Small intestine (tissue), 7 donors: Measurements from ENCODE around the gene MAST4. TPM values are rescaled to one million over a fixed set of nuclear protein-coding genes. Genes with fewer than 3 reads are reported as not detected.

Source experiments
- DNase-seq, 2 donors: peaks; one replicate each; pipeline versions ENCODE4 v3.0.0 to v3.0.0-alpha.2; 2013
- FAIRE-seq: peaks from 2 replicates; lab custom pipeline; 2012; peaks lifted over from hg19 to GRCh38; lab: Jason Lieb, UNC
- H3K27ac ChIP-seq, 3 donors: one replicate each; pipeline ENCODE4 v1.5.1; 2013; ENCODE audit warnings: low read length in 2 of 3, mild to moderate bottlenecking in 2 of 3, control low read depth in 1 of 3, inconsistent platforms in 1 of 3, low read depth in 1 of 3, moderate library complexity in 1 of 3
- H3K27me3 ChIP-seq, 3 donors: one replicate each; pipeline ENCODE4 v1.6.1; 2013; ENCODE audit warnings: low read length in 3 of 3, inconsistent platforms in 1 of 3; ENCODE audit not compliant: control insufficient read depth in 3 of 3, insufficient read depth in 3 of 3
- H3K36me3 ChIP-seq, 3 donors: one replicate each; pipeline ENCODE4 v1.6.1; 2013; ENCODE audit warnings: low read length in 3 of 3, inconsistent platforms in 1 of 3, low read depth in 1 of 3, mild to moderate bottlenecking in 1 of 3, moderate library complexity in 1 of 3; ENCODE audit not compliant: control insufficient read depth in 3 of 3, insufficient read depth in 2 of 3
- H3K4me1 ChIP-seq, 3 donors: one replicate each; pipeline ENCODE4 v1.6.1; 2013; ENCODE audit warnings: low read length in 2 of 3, inconsistent platforms in 1 of 3, low read depth in 1 of 3, mild to moderate bottlenecking in 1 of 3, moderate library complexity in 1 of 3; ENCODE audit not compliant: control insufficient read depth in 3 of 3, insufficient read depth in 2 of 3
- H3K4me3 ChIP-seq, 3 donors: one replicate each; pipeline ENCODE4 v1.5.1; 2013; ENCODE audit warnings: low read length in 3 of 3, control low read depth in 1 of 3, inconsistent platforms in 1 of 3, low read depth in 1 of 3, mild to moderate bottlenecking in 1 of 3, moderate library complexity in 1 of 3
- H3K9me3 ChIP-seq, 2 donors: one replicate each; pipeline ENCODE4 v1.6.1; 2013; ENCODE audit warnings: low read depth in 1 of 2, low read length in 1 of 2; ENCODE audit not compliant: control insufficient read depth in 2 of 2, insufficient read depth in 1 of 2
- WGBS, 3 donors: extraction: QIAGEN DNeasy Blood & Tissue Kit; methylation state at CpG; one replicate each; pipeline ENCODE4 v1.1.7; 2013; 5-methylcytosine and 5-hydroxymethylcytosine counted together
- polyA plus RNA-seq, 4 donors: library from polyadenylated mRNA; stranded (reverse) in 3 of 4; unstranded in 1 of 4; fragments of 200-250 nt in 3 of 4; fragments of 120-200 nt in 1 of 4; gene quantifications; one replicate each; pipeline versions ENCODE4 v1.2.1 to v1.2.3, GENCODE V29; 2013
- donor health status: healthy with polysubstance abuse.
- donor health status: control.
- donor health status: control.
- donor health status: Bipolar disorder and iron deficiency.
- donor health status: healthy.

MAST4 gene
- polyA plus RNA-seq, 4 donors, result 3.0 to 16.4 (median 4.5) TPM

- Histone ChIP-seq H3K27ac (no peak overlapping the region), H3K27me3 (no peaks in the 10 kb centered on the region), H3K9me3 (no peaks in the 10 kb centered on the region), H3K4me1 (no peaks in the 10 kb centered on the region), H3K4me3 (no peak overlapping the region), H3K36me3 (no peaks in the 10 kb centered on the region)
- no peak for DNase-seq
- WGBS, 3 donors, result 76 to 86% (median 83%) methylated on average over 2 of the region's 2 CpGs
- no peak for FAIRE-seq
Measured at GRCh38 chr5:66898241-66898995, 302.2 kb downstream of the MAST4 start.

- no peak for FAIRE-seq
Measured at GRCh38 chr5:66903218-66903617, 307.0 kb downstream of the MAST4 start.

GRCh38 chr5:66903709-66904108 lies 307.5 kb downstream of the MAST4 start:
- Histone ChIP-seq H3K36me3 (no peaks in the 10 kb centered on the region), H3K9me3 (no peaks in the 10 kb centered on the region), H3K27me3 (no peaks in the 10 kb centered on the region), H3K4me1 (no peaks in the 10 kb centered on the region), H3K27ac (no peak overlapping the region), H3K4me3 (no peak overlapping the region)
- no peak for FAIRE-seq
- DNase-seq, result no peak
- 76 to 88% (median 85%) methylated on average over 3 of the region's 3 CpGs for WGBS, 3 donors

More at GRCh38 chr5:66903218-66903617, 307.0 kb downstream of the MAST4 start:
- 86 to 97% (median 95%) methylated on average over 1 of the region's 1 CpG for WGBS, 3 donors
- H3K27me3 ChIP-seq, result no peaks in the 10 kb centered on the region
- no peaks in the 10 kb centered on the region for H3K9me3 ChIP-seq
- no peak for DNase-seq
- H3K27ac ChIP-seq, result no peak overlapping the region
- no peaks in the 10 kb centered on the region for H3K4me1 ChIP-seq
- H3K4me3 ChIP-seq, result no peak overlapping the region
- no peaks in the 10 kb centered on the region for H3K36me3 ChIP-seq

- 6 to 33% (median 23%) methylated on average over 3 of the region's 3 CpGs for WGBS, 3 donors
- no peaks in the 10 kb centered on the region for H3K36me3 ChIP-seq
- no peak overlapping the region for H3K27ac ChIP-seq
- H3K4me1 ChIP-seq, result no peaks in the 10 kb centered on the region
- no peaks in the 10 kb centered on the region for H3K27me3 ChIP-seq
- H3K9me3 ChIP-seq, result no peaks in the 10 kb centered on the region
- no peak overlapping the region for H3K4me3 ChIP-seq
- no peak for DNase-seq
- no peak for FAIRE-seq
Measured at GRCh38 chr5:66904189-66904588, 308.0 kb downstream of the MAST4 start.

GRCh38 chr5:66906021-66906420 lies 309.8 kb downstream of the MAST4 start:
- Histone ChIP-seq H3K27me3 (no peaks in the 10 kb centered on the region), H3K36me3 (no peaks in the 10 kb centered on the region), H3K4me1 (no peaks in the 10 kb centered on the region), H3K9me3 (no peaks in the 10 kb centered on the region), H3K27ac (no peak overlapping the region), H3K4me3 (no peak overlapping the region)
- FAIRE-seq (no peak), DNase-seq (no peak)
- WGBS, 3 donors, result 84 to 90% (median 90%) methylated on average over 3 of the region's 3 CpGs

GRCh38 chr5:66908230-66908629 lies 312.0 kb downstream of the MAST4 start:
- H3K4me3 ChIP-seq, result no peak overlapping the region
- 87 to 95% (median 94%) methylated on average over 1 of the region's 1 CpG for WGBS, 3 donors
- no peaks in the 10 kb centered on the region for H3K27me3 ChIP-seq
- H3K36me3 ChIP-seq, result no peaks in the 10 kb centered on the region
- no peaks in the 10 kb centered on the region for H3K4me1 ChIP-seq
- no peak overlapping the region for H3K27ac ChIP-seq
- DNase-seq (no peak), FAIRE-seq (no peak)
- no peaks in the 10 kb centered on the region for H3K9me3 ChIP-seq

- Histone ChIP-seq H3K4me1 (no peaks in the 10 kb centered on the region), H3K27ac (no peak overlapping the region), H3K9me3 (no peaks in the 10 kb centered on the region), H3K27me3 (no peaks in the 10 kb centered on the region), H3K36me3 (no peaks in the 10 kb centered on the region), H3K4me3 (no peak overlapping the region)
- FAIRE-seq, result no peak
- 77 to 89% (median 84%) methylated on average over 3 of the region's 3 CpGs for whole genome bisulfite sequencing, 3 donors
- no peak for DNase-seq
Measured at GRCh38 chr5:66909364-66909763, 313.2 kb downstream of the MAST4 start.

- Histone ChIP-seq H3K9me3 (no peaks in the 10 kb centered on the region), H3K27ac (no peak overlapping the region), H3K4me3 (no peak overlapping the region), H3K27me3 (no peaks in the 10 kb centered on the region), H3K4me1 (no peaks in the 10 kb centered on the region), H3K36me3 (no peaks in the 10 kb centered on the region)
- FAIRE-seq (no peak), DNase-seq (no peak)
Measured at GRCh38 chr5:66912787-66913186, 316.6 kb downstream of the MAST4 start.

- H3K27ac ChIP-seq, result no peak overlapping the region
- H3K9me3 ChIP-seq, result no peaks in the 10 kb centered on the region
- FAIRE-seq (no peak), DNase-seq (no peak)
- H3K4me1 ChIP-seq, result no peaks in the 10 kb centered on the region
- H3K36me3 ChIP-seq, result no peaks in the 10 kb centered on the region
- no peaks in the 10 kb centered on the region for H3K27me3 ChIP-seq
- 86 to 93% (median 92%) methylated on average over 7 of the region's 7 CpGs for WGBS, 3 donors
- H3K4me3 ChIP-seq, result no peak overlapping the region
Measured at GRCh38 chr5:66915531-66915930, 319.3 kb downstream of the MAST4 start.
